BLaER1 (cell line): ENCODE measurements around the gene MCF2L.

Experiments
- H3K27ac ChIP-seq: shearing (Covaris generic); formaldehyde crosslinking; 2 replicates; pipeline ENCODE4 v1.8.1; 2022
- H3K27me3 ChIP-seq: shearing (Covaris generic); formaldehyde crosslinking; 2 replicates; pipeline ENCODE4 v1.8.1; 2022
- H3K36me3 ChIP-seq: shearing (Covaris generic); formaldehyde crosslinking; 2 replicates; pipeline ENCODE4 v1.8.1; 2022
- H3K4me1 ChIP-seq: shearing (Covaris generic); formaldehyde crosslinking; 2 replicates; pipeline ENCODE4 v1.8.1; 2022
- H3K4me2 ChIP-seq: shearing (Covaris generic); formaldehyde crosslinking; 2 replicates; pipeline ENCODE4 v1.8.1; 2022
- H3K4me3 ChIP-seq: shearing (Covaris generic); formaldehyde crosslinking; 2 replicates; pipeline ENCODE4 v1.8.1; 2022
- H3K9ac ChIP-seq: shearing (Covaris generic); formaldehyde crosslinking; 2 replicates; pipeline ENCODE4 v1.8.1; 2022
- H3K9me3 ChIP-seq: shearing (Covaris generic); formaldehyde crosslinking; 2 replicates; pipeline ENCODE4 v1.8.1; 2022
- H4K20me1 ChIP-seq: shearing (Covaris generic); formaldehyde crosslinking; 2 replicates; pipeline ENCODE4 v1.8.1; 2022
- Cebpa-rat ChIP-seq: shearing (Covaris generic); IDR thresholded peaks from 2 replicates; pipeline ENCODE4 v1.8.1; 2022

MCF2L gene

GRCh38 chr13:112962396-112962795 is 6.6 kb upstream of the MCF2L start:
- H3K4me3 ChIP-seq = no peak overlapping the region
- peaks cover 17% of the 10 kb centered on the region; the same call in 1 of the 2 replicates for H3K27me3 ChIP-seq
- no peaks in the 10 kb centered on the region for H3K9me3 ChIP-seq
- TF ChIP-seq Cebpa-rat = no peak
- peaks cover 49% of the 10 kb centered on the region for H4K20me1 ChIP-seq
- no peaks in the 10 kb centered on the region for H3K4me1 ChIP-seq
- no peaks in the 10 kb centered on the region for H3K36me3 ChIP-seq
- H3K9ac ChIP-seq = no peak overlapping the region
- H3K4me2 ChIP-seq = no peak overlapping the region
- H3K27ac ChIP-seq = no peak overlapping the region

DNA sequence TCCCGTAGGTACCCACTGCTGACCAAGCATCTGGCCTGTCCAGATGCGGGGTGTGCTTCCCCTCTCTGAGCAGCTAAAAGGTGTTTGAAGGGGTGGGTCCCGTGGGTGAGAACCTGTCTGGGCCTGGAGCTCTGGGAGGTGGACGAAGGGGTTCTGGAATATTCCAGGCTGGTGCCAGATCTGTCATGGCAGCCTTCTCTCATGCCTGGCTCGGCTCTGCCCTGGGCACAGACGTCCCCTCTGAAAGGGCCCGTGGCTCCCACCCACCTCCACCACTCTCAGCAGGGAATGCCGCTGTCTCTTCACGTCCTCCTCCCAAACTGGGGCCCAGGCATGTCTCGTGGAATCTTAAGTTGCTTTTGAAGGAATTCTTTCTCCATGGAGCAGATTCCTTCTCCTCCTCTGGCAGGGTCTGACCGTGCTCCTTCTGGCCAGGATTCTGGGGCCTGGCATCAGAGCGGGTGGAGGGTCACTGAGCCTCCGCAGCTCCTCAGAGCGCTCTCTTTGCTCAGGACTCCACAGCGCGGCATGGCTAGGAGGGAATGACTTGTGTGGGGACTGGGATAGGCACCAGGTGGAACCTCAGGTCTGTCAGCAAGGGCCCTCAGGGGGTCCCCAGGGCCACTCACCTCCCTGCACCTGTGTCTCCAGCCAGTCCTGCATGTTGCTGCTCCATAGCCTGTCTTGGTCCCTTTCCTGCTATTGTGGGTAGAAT is 5.9 kb upstream of the MCF2L start:
- Histone ChIP-seq H3K9me3 (no peaks in the 10 kb centered on the region), H3K36me3 (no peaks in the 10 kb centered on the region), H3K27me3 (peaks cover 23% of the 10 kb centered on the region), H3K4me2 (no peak overlapping the region), H4K20me1 (peaks cover 54% of the 10 kb centered on the region), H3K9ac (no peak overlapping the region), H3K4me3 (no peak overlapping the region), H3K27ac (no peak overlapping the region), H3K4me1 (peaks cover 1% of the 10 kb centered on the region)
- TF ChIP-seq Cebpa-rat = no peak

- H3K4me1 ChIP-seq = peaks cover 7% of the 10 kb centered on the region
- no peak overlapping the region for H3K4me3 ChIP-seq
- H3K27me3 ChIP-seq = peaks cover 29% of the 10 kb centered on the region
- H4K20me1 ChIP-seq = peaks cover 56% of the 10 kb centered on the region
- H3K9me3 ChIP-seq = no peaks in the 10 kb centered on the region
- no peak overlapping the region for H3K9ac ChIP-seq
- no peak overlapping the region for H3K27ac ChIP-seq
- no peaks in the 10 kb centered on the region for H3K36me3 ChIP-seq
- H3K4me2 ChIP-seq = no peak overlapping the region
- TF ChIP-seq Cebpa-rat = no peak
Measured at GRCh38 chr13:112963641-112964040, 5.4 kb upstream of the MCF2L start.

GRCh38 chr13:112964971-112965492 is 4.0 kb upstream of the MCF2L start:
- Histone ChIP-seq H3K9ac (no peak overlapping the region), H3K27ac (no peak overlapping the region), H3K27me3 (peaks cover 43% of the 10 kb centered on the region), H3K4me2 (no peak overlapping the region), H3K36me3 (no peaks in the 10 kb centered on the region), H4K20me1 (peaks cover 53% of the 10 kb centered on the region), H3K4me1 (peaks cover 19% of the 10 kb centered on the region), H3K4me3 (no peak overlapping the region), H3K9me3 (no peaks in the 10 kb centered on the region)
- no peak for TF ChIP-seq Cebpa-rat

DNA sequence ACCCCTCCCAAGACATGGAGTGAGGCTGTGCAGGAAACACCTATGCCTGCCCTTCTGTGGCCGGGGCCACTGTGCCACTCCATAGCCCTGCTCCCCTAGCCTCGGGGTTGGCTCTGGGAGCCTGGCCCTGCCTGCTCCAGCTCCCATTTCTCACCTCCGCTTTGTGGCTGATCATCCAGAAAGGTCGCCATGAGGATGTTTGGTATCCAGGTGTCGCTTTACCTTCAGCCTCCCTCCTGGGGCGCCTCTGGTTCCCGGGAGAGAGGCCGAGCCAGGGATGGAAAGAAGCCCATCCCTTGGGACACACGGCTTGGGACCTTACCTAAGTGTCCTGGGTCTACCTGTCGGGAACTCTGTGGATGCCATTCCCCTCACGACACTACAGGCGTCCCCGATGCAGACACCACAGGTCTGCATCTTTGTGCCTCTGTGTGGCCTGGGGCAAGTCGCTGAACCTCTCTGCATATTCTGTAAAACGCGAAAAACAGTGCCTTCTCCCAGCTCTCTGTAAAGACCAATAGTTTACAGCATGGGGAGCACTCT is 3.4 kb upstream of the MCF2L start:
- Histone ChIP-seq H3K9ac (no peak overlapping the region), H3K27ac (no peak overlapping the region), H3K4me1 (peaks cover 19% of the 10 kb centered on the region), H3K4me3 (no peak overlapping the region), H3K4me2 (no peak overlapping the region), H3K9me3 (no peaks in the 10 kb centered on the region), H3K27me3 (peaks cover 49% of the 10 kb centered on the region), H4K20me1 (peaks cover 49% of the 10 kb centered on the region), H3K36me3 (no peaks in the 10 kb centered on the region)
- TF ChIP-seq Cebpa-rat = no peak

GRCh38 chr13:112966776-112967175 is 2.2 kb upstream of the MCF2L start:
- Histone ChIP-seq H3K4me3 (no peak overlapping the region), H3K4me2 (no peak overlapping the region), H3K27me3 (peaks cover 61% of the 10 kb centered on the region), H4K20me1 (peaks cover 40% of the 10 kb centered on the region), H3K9ac (no peak overlapping the region), H3K4me1 (peaks cover 19% of the 10 kb centered on the region), H3K36me3 (no peaks in the 10 kb centered on the region), H3K27ac (no peak overlapping the region), H3K9me3 (peaks cover 9% of the 10 kb centered on the region)
- no peak for TF ChIP-seq Cebpa-rat

GRCh38 chr13:112967686-112968379 is 1.2 kb upstream of the MCF2L start:
- Histone ChIP-seq H3K4me1 (peaks cover 19% of the 10 kb centered on the region), H3K36me3 (no peaks in the 10 kb centered on the region), H3K4me3 (peak overlapping the region; percentile 66; the same call in 1 of the 2 replicates), H4K20me1 (peaks cover 40% of the 10 kb centered on the region), H3K4me2 (peak overlapping the region; percentile 98), H3K27ac (no peak overlapping the region), H3K9me3 (peaks cover 10% of the 10 kb centered on the region), H3K9ac (no peak overlapping the region), H3K27me3 (peaks cover 62% of the 10 kb centered on the region)
- no peak for TF ChIP-seq Cebpa-rat

- Histone ChIP-seq H3K9ac (0 out of 2 replicates have a peak overlapping the region, but pooled peaks have one; percentile 38), H3K27ac (no peak overlapping the region)
Measured at GRCh38 chr13:112968380-112968909, 569 bp upstream of the MCF2L start.

GRCh38 chr13:112969692-112970338 is 801 bp downstream of the MCF2L start:
- Histone ChIP-seq H3K4me3 (peak overlapping the region; percentile 66), H3K4me1 (peaks cover 19% of the 10 kb centered on the region), H3K9me3 (peaks cover 10% of the 10 kb centered on the region), H3K27me3 (peaks cover 75% of the 10 kb centered on the region), H3K36me3 (no peaks in the 10 kb centered on the region), H4K20me1 (peaks cover 40% of the 10 kb centered on the region), H3K4me2 (peak overlapping the region; percentile 98), H3K27ac (no peak overlapping the region), H3K9ac (no peak overlapping the region)
- no peak for TF ChIP-seq Cebpa-rat

More at GRCh38 chr13:112968380-112968909, 569 bp upstream of the MCF2L start:
- H3K4me1 ChIP-seq = peaks cover 19% of the 10 kb centered on the region
- H4K20me1 ChIP-seq = peaks cover 40% of the 10 kb centered on the region
- peaks cover 10% of the 10 kb centered on the region for H3K9me3 ChIP-seq
- H3K4me3 ChIP-seq = peak overlapping the region; percentile 66
- TF ChIP-seq Cebpa-rat = no peak
- no peaks in the 10 kb centered on the region for H3K36me3 ChIP-seq
- H3K27me3 ChIP-seq = peaks cover 63% of the 10 kb centered on the region
- H3K4me2 ChIP-seq = peak overlapping the region; percentile 98
